Epithelial cell of esophagus (primary cell): Measurements from ENCODE around the gene UGT1A8.

ENCODE experiments used
- DNase-seq: peaks from one replicate; pipeline ENCODE4 v3.0.0; 2010; ENCODE audit warnings: low read depth
- H3K4me3 ChIP-seq: 2 replicates; pipeline ENCODE4 v1.5.1; 2011; ENCODE audit warnings: mild to moderate bottlenecking, low read length, control low read depth
- CTCF ChIP-seq: IDR thresholded peaks from 2 replicates; pipeline ENCODE4 v1.5.1; 2011; ENCODE audit warnings: low read depth, mild to moderate bottlenecking, low read length, control low read depth, inconsistent platforms; ENCODE audit not compliant: insufficient read depth; ENCODE audit errors: missing control alignments

UGT1A8 gene

DNA sequence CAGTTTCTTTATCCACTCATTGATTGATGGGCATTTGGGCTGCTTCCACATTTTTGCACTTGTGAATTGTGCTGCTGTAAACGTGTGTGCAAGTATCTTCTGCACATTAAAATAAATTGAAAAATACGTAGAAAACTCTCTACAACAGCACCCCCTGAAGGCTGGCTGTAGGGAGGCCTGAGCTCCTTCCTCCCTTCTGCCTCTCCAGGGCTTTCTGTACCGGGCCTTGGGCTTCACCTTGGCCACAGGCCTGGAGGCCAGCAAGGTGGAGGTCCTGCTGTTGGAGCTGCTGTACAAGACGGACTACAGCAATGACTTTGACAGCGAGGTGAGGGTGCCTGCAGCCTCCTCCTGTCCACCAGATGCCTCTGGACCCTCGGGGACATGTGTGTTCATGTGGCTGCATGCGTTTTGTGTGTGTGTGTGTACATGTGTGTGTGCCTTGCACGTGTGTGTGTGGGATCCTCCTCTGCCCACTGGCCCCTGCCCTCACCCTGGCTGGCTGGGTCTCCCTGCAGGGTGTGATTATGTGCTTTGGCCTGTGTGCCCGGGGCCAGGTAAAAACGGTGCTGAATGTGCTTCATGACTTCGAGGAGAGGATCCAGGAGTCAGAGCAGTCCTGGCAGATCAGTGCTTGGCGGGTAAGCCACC, 189.9 kb downstream of the UGT1A8 start:
- DNase-seq, result no peak
- TF ChIP-seq CTCF, result no peak
- H3K4me3 ChIP-seq, result no peak overlapping the region

GRCh38 chr2:233807966-233808935, 190.8 kb downstream of the UGT1A8 start:
- no peak for TF ChIP-seq CTCF
- DNase-seq, result no peak
- no peak overlapping the region for H3K4me3 ChIP-seq

DNA sequence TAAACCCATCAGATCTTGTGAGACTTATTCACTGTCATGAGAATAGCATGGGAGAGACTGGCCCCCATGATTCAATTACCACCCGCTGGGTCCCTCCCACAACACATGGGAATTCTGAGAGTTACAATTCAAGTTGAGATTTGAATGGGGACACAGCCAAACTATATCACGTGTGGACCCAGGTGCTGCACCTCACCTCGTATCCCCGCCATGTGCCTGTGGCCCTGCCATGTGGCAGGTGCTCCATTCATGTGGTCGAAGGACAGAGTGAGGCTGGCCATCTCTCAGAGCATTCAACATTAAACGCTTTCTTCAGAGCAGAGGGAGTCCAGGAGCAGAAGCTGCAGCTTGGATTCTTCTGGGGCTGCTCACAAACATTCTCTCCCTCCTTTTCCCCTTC, 193.0 kb downstream of the UGT1A8 start:
- TF ChIP-seq CTCF, result no peak
- H3K4me3 ChIP-seq, result no peak overlapping the region
- DNase-seq, result no peak

DNA sequence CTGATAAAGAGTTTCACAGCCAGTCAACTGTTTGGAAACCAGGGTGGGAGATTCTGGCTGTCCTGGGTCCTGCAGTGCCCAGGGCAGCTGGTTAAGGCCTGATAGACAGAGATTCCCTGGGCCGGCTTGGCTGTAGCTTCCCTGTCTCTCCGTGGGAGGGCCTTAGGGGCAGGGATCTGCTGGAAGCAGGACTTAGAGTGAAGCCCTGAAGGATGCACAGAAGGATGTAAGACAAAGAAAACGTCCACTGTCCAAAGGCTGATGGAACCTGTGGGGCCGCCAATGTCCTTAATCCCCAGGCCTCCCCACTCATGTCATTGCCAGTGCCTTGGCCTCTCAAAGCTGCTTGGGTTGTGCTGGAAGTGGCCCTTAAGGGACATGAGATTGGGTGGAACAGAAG, 193.7 kb downstream of the UGT1A8 start:
- DNase-seq, result no peak
- no peak overlapping the region for H3K4me3 ChIP-seq
- no peak for TF ChIP-seq CTCF

GRCh38 chr2:233811732-233812131, 194.3 kb downstream of the UGT1A8 start:
- no peak overlapping the region for H3K4me3 ChIP-seq
- no peak for DNase-seq
- TF ChIP-seq CTCF, result no peak

DNA sequence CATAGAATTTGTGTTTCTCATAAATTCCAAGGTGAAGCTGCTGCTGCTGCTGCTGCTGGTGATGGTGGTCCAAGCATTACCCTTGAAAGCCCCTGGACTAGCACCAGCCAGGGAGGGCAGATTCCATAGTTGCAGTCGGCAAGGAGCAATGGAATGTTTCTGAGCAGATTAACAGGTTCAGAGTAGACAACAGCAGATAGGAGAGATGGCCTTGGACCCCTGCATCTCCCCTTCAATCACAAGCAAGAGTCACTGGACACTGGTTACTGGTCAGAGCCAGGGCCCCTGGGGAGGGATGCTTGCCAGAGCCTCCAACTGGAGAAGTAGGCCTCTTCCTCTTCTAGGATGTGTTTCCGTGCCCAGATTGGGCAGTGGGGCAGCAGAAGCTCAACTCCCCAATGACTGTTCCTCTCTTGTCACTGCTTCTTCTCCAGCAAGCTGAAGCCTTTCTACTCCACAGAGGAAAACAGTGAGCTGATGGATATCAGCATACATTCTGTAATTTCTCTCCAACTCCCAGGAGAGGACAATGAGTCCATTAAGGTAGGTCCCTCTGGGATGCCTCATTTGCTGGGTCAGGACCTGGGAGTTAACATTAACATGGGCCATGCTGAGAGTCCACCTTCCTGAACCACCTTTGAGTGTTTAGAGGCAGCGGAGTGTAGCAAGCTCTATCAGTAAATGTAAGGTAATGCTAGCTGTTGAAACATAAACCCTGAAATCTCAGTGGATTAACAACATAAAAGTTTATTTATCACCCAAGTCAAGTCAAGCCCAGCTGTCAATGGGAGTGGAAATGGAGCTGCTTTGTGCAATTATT, 196.0 kb downstream of the UGT1A8 start:
- DNase-seq, result no peak
- H3K4me3 ChIP-seq, result no peak overlapping the region
- no peak for TF ChIP-seq CTCF
